MM.1S (cell line): ENCODE data around the gene CR1L.

ENCODE experiments used
- DNase-seq: peaks from one replicate; pipeline ENCODE4 v3.0.0-alpha.2; 2015
- H2AFZ ChIP-seq: fragments of 300-600 bp; sonication (generic); 2 replicates; pipeline ENCODE4 v1.6.0; 2016; ENCODE audit warnings: antibody characterized with exemption, low read length
- H3F3A ChIP-seq: fragments of 300-600 bp; sonication (generic); 2 replicates; pipeline ENCODE4 v1.6.1; 2016; ENCODE audit warnings: mild to moderate bottlenecking, antibody characterized with exemption, low read length, moderate library complexity, mixed read lengths; ENCODE audit not compliant: insufficient read depth
- H3K27ac ChIP-seq: fragments of 300-600 bp; sonication (generic); 2 replicates; pipeline ENCODE4 v1.5.1; 2016; ENCODE audit warnings: mild to moderate bottlenecking, low read length
- H3K27me3 ChIP-seq: fragments of 300-600 bp; sonication (generic); replicated peaks from 2 replicates; pipeline ENCODE4 v1.6.0; 2016; ENCODE audit warnings: low read length; ENCODE audit not compliant: insufficient read depth
- H3K36me3 ChIP-seq: fragments of 300-600 bp; sonication (generic); replicated peaks from 2 replicates; pipeline ENCODE4 v1.6.1; 2016; ENCODE audit warnings: mild to moderate bottlenecking, low read length, mixed read lengths; ENCODE audit not compliant: insufficient read depth
- H3K4me1 ChIP-seq: fragments of 300-600 bp; sonication (generic); 2 replicates; pipeline ENCODE4 v1.6.1; 2016; ENCODE audit warnings: low read length, mixed read lengths
- H3K4me2 ChIP-seq: fragments of 300-600 bp; sonication (generic); 2 replicates; pipeline ENCODE4 v1.6.0; 2016; ENCODE audit warnings: low read depth, low read length
- H3K4me3 ChIP-seq: fragments of 300-600 bp; sonication (generic); 2 replicates; pipeline ENCODE4 v1.5.1; 2016; ENCODE audit warnings: low read length, mixed read lengths
- H3K79me2 ChIP-seq: fragments of 300-600 bp; sonication (generic); 2 replicates; pipeline ENCODE4 v1.6.1; 2016; ENCODE audit warnings: mixed run types, low read length, mixed read lengths
- H3K9ac ChIP-seq: fragments of 300-600 bp; sonication (generic); 2 replicates; pipeline ENCODE4 v1.6.1; 2016; ENCODE audit warnings: low read length, mixed read lengths
- H3K9me2 ChIP-seq: fragments of 300-600 bp; sonication (generic); replicated peaks from 2 replicates; pipeline ENCODE4 v1.6.1; 2016; ENCODE audit warnings: mild to moderate bottlenecking, low read length, mixed read lengths; ENCODE audit not compliant: insufficient read depth
- H3K9me3 ChIP-seq: fragments of 300-600 bp; sonication (generic); replicated peaks from 2 replicates; pipeline ENCODE4 v1.6.1; 2016; ENCODE audit warnings: mild to moderate bottlenecking, low read length, mixed read lengths; ENCODE audit not compliant: insufficient read depth
- H4K20me1 ChIP-seq: fragments of 300-600 bp; sonication (generic); 2 replicates; pipeline ENCODE4 v1.6.1; 2016; ENCODE audit warnings: mild to moderate bottlenecking, low read length, moderate library complexity, mixed read lengths; ENCODE audit not compliant: insufficient read depth
- EZH2 ChIP-seq: fragments of 300-600 bp; sonication (generic); optimal IDR thresholded peaks from 2 replicates; pipeline ENCODE3; 2017; ENCODE audit warnings: low read depth, mild to moderate bottlenecking, antibody characterized with exemption, low read length, mixed read lengths
- EZH2phosphoT487 ChIP-seq: fragments of 300-600 bp; sonication (generic); IDR thresholded peaks from 2 replicates; pipeline ENCODE4 v1.6.1; 2018; ENCODE audit warnings: antibody characterized with exemption, low read length
- TF ChIP-seq, protein P1 (sequence below): fragments of 300-600 bp; sonication (generic); IDR thresholded peaks from 2 replicates; pipeline ENCODE4 v1.5.1; 2016; ENCODE audit warnings: antibody characterized with exemption, low read length, mixed read lengths

The CR1L gene

DNA sequence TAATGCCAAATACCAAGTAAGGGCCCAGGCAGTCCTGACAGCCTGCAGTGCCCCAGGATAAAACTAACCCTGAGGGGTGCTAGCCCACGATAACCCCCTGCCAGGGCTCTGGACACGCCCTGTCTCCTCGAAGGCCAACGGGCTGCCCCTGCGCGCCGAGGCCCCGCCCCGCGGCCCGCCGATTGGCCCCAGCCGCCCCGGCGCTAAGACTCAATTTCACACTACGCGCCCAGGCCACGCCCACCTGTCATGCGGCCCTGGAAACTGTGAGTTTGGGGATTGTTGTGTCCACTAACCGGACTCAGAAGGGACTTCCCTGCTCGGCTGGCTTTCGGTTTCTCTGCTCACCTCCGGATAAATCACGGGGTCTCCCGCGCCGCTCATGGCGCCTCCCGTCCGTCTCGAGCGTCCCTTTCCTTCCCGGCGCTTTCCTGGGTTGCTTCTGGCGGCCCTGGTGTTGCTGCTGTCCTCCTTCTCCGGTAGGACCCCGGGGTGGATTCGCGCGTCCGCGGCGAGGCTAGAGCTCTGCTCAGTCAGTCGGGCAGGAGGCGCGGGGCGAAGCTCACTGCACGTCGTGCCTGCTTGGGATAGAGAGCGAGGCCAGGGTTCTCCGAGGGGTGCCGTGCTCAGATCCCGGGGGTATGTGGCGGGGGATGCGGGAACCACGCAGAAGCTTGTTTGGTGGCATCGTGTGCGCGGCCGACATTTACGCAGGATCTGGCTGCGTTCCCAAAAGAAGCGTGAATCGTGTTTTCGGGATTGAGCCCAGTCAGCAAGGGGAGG, at the start of gene CR1L:
Gene CR1L, plus strand, starts transcription at position 282 of the 783 bp plus-strand sequence. Its CDS starts 101 bp downstream, at position 383.
- Histone ChIP-seq H3K9me2 (no peaks in the 10 kb centered on the region), H3K4me3 (no peak within 1 kb of the TSS), H3F3A (no peaks in the 10 kb centered on the region), H3K27ac (no peak within 1 kb of the TSS), H3K36me3 (no peaks in the 10 kb centered on the region), H4K20me1 (no peaks in the 10 kb centered on the region), H3K4me2 (no peak within 1 kb of the TSS), H3K9me3 (no peaks in the 10 kb centered on the region), H3K4me1 (no peaks in the 10 kb centered on the region), H3K79me2 (no peaks in the 10 kb centered on the region), H2AFZ (no peak within 1 kb of the TSS), H3K27me3 (no peaks in the 10 kb centered on the region), H3K9ac (no peak within 1 kb of the TSS)
- no peak for DNase-seq
- TF ChIP-seq EZH2 (no peak), EZH2phosphoT487 (no peak)
- TF ChIP-seq, protein P1, sequence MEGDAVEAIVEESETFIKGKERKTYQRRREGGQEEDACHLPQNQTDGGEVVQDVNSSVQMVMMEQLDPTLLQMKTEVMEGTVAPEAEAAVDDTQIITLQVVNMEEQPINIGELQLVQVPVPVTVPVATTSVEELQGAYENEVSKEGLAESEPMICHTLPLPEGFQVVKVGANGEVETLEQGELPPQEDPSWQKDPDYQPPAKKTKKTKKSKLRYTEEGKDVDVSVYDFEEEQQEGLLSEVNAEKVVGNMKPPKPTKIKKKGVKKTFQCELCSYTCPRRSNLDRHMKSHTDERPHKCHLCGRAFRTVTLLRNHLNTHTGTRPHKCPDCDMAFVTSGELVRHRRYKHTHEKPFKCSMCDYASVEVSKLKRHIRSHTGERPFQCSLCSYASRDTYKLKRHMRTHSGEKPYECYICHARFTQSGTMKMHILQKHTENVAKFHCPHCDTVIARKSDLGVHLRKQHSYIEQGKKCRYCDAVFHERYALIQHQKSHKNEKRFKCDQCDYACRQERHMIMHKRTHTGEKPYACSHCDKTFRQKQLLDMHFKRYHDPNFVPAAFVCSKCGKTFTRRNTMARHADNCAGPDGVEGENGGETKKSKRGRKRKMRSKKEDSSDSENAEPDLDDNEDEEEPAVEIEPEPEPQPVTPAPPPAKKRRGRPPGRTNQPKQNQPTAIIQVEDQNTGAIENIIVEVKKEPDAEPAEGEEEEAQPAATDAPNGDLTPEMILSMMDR, result no peak

DNA sequence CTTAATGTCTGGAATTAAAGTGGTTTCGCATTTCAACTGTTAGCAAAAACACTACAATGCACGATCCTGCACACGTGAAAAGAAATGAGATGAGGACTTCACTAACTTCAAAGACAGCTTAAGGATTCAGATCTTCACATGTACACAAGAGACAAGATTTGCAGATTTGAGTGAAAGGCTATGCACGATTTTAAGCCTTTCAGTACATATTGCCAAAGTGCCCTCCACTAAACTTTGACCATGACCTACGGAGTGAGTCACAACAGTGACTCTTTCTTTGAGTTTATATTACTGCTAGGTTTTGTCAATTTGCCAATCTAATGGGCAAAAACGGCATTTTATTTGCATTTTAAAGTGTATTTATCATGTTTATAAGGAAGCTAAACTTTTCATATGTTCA, 41.2 kb upstream of the CR1L start:
- H3K4me3 ChIP-seq, result no peak overlapping the region
- TF ChIP-seq EZH2phosphoT487 (no peak), EZH2 (no peak)
- no peak overlapping the region for H3K27ac ChIP-seq
- no peak overlapping the region for H3K9ac ChIP-seq
- H3K4me1 ChIP-seq, result no peaks in the 10 kb centered on the region
- H4K20me1 ChIP-seq, result no peaks in the 10 kb centered on the region
- H3F3A ChIP-seq, result no peaks in the 10 kb centered on the region
- no peak for DNase-seq
- no peaks in the 10 kb centered on the region for H3K36me3 ChIP-seq
- H3K9me3 ChIP-seq, result no peaks in the 10 kb centered on the region
- no peak overlapping the region for H2AFZ ChIP-seq
- H3K27me3 ChIP-seq, result no peaks in the 10 kb centered on the region
- H3K4me2 ChIP-seq, result no peak overlapping the region
- H3K79me2 ChIP-seq, result no peaks in the 10 kb centered on the region
- no peaks in the 10 kb centered on the region for H3K9me2 ChIP-seq

DNA sequence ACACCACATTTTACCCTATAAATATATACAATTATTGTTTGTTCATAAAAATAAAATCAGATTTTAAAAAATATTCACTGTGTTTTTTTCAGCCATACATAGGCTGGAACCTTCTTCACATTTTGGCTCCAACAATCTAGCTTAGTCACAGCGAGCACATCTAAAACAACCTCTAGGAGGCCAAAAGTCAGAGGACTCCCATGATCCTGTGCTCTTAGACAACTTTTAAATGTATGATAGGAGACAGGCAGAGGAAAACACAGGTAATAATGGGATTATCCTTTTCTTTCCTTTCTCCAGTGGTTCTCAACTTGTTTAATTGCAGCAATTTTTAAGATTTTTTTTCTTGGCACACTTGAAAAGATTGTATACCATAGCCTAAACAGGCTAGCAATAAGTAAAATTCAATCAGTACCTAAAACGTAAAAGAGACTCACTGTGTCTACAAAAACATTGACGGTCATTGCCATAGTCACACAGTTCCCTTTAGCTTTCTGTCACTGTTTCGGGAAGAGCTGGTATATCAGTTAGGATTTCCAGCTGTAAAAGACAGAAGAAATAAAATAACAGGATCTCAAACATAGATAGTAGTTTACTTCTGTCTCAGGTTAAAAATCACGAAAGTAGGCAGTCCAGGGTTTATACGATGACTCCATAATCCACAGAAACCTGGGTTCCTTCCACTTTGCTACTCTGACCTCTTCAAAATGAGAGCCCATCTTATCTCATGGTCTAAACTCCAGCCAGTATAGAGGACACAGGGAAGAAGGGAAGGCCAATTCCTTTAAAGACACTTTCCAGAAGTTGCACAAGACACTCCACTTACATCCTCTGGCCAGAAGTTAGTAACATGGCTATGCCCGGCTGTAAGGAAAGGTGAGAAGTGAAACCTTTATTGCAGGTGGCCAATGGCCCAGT, 39.2 kb upstream of the CR1L start:
- H3K9me2 ChIP-seq, result no peaks in the 10 kb centered on the region
- H3K27me3 ChIP-seq, result no peaks in the 10 kb centered on the region
- H3K9ac ChIP-seq, result no peak overlapping the region
- H3K4me1 ChIP-seq, result no peaks in the 10 kb centered on the region
- H3K9me3 ChIP-seq, result no peaks in the 10 kb centered on the region
- DNase-seq, result no peak
- no peak for TF ChIP-seq EZH2phosphoT487
- TF ChIP-seq, protein P1, result no peak
- no peak for TF ChIP-seq EZH2
- H3K36me3 ChIP-seq, result no peaks in the 10 kb centered on the region
- H3K4me3 ChIP-seq, result no peak overlapping the region
- no peak overlapping the region for H2AFZ ChIP-seq
- H3F3A ChIP-seq, result no peaks in the 10 kb centered on the region
- no peaks in the 10 kb centered on the region for H3K79me2 ChIP-seq
- no peak overlapping the region for H3K27ac ChIP-seq
- H4K20me1 ChIP-seq, result no peaks in the 10 kb centered on the region
- no peak overlapping the region for H3K4me2 ChIP-seq
